SK-N-MC (cell line): ENCODE measurements around the gene MACF1.
"Not testable (repeated sequence)": the region's sequence is repeated elsewhere in the genome, so short reads cannot be mapped to it uniquely, and the experiment has no call there.

Experiments used
- DNase-seq: peaks from one replicate; pipeline ENCODE4 v3.0.0-alpha.2; 2011; ENCODE audit warnings: low read depth, low spot score
- H3K27ac ChIP-seq: fragments of 200-600 bp; sonication (generic); 2 replicates; pipeline ENCODE4 v1.5.1; 2016; ENCODE audit warnings: mixed run types
- H3K36me3 ChIP-seq: fragments of 200-600 bp; sonication (generic); 2 replicates; pipeline ENCODE4 v1.6.1; 2017; ENCODE audit warnings: antibody characterized with exemption, low read length, mixed read lengths; ENCODE audit not compliant: insufficient read depth
- H3K4me3 ChIP-seq: fragments of 200-600 bp; sonication (generic); 2 replicates; pipeline ENCODE4 v1.5.1; 2016
- H3K9ac ChIP-seq: fragments of 200-600 bp; sonication (generic); 2 replicates; pipeline ENCODE4 v1.8.0; 2017; ENCODE audit warnings: mixed run types, mixed read lengths; ENCODE audit not compliant: insufficient read length
- H3K9me3 ChIP-seq: fragments of 200-600 bp; sonication (generic); 2 replicates; pipeline ENCODE4 v1.6.1; 2017; ENCODE audit warnings: low read depth, mild to moderate bottlenecking, antibody characterized with exemption, low read length, moderate library complexity, mixed read lengths
- EZH2 ChIP-seq: fragments of 200-600 bp; sonication (generic); IDR thresholded peaks from one replicate; pipeline ENCODE4 v1.6.1; 2017; ENCODE audit warnings: antibody characterized with exemption
- FOXP2 ChIP-seq: optimal IDR thresholded peaks from 2 replicates; pipeline ENCODE3; 2011; ENCODE audit warnings: mild to moderate bottlenecking, moderate library complexity; ENCODE audit not compliant: insufficient read depth; ENCODE audit errors: extremely low read length, control extremely low read depth
- POLR2AphosphoS5 ChIP-seq: IDR thresholded peaks from 2 replicates; pipeline ENCODE4 v1.6.1; 2012; ENCODE audit warnings: mild to moderate bottlenecking, low read depth, low read length, borderline replicate concordance

MACF1 gene, protein sequence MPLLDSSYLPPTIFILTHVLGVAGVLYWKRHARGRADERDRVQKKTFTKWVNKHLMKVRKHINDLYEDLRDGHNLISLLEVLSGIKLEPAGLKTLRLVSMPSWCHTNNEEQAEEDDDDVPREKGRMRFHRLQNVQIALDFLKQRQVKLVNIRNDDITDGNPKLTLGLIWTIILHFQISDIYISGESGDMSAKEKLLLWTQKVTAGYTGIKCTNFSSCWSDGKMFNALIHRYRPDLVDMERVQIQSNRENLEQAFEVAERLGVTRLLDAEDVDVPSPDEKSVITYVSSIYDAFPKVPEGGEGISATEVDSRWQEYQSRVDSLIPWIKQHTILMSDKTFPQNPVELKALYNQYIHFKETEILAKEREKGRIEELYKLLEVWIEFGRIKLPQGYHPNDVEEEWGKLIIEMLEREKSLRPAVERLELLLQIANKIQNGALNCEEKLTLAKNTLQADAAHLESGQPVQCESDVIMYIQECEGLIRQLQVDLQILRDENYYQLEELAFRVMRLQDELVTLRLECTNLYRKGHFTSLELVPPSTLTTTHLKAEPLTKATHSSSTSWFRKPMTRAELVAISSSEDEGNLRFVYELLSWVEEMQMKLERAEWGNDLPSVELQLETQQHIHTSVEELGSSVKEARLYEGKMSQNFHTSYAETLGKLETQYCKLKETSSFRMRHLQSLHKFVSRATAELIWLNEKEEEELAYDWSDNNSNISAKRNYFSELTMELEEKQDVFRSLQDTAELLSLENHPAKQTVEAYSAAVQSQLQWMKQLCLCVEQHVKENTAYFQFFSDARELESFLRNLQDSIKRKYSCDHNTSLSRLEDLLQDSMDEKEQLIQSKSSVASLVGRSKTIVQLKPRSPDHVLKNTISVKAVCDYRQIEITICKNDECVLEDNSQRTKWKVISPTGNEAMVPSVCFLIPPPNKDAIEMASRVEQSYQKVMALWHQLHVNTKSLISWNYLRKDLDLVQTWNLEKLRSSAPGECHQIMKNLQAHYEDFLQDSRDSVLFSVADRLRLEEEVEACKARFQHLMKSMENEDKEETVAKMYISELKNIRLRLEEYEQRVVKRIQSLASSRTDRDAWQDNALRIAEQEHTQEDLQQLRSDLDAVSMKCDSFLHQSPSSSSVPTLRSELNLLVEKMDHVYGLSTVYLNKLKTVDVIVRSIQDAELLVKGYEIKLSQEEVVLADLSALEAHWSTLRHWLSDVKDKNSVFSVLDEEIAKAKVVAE (N-terminal part only)

GRCh38 chr1:39204441-39205081 is at the start of gene MACF1:
TSS of gene MACF1 (plus strand) at chr1:39204695. CDS start at chr1:39205023, 328 bp downstream.
- DNase-seq = no peak
- Histone ChIP-seq H3K9me3 (no peaks in the 10 kb centered on the region), H3K36me3 (no peaks in the 10 kb centered on the region), H3K4me3 (no peak within 1 kb of the TSS), H3K9ac (no peak within 1 kb of the TSS), H3K27ac (no peak within 1 kb of the TSS)
- TF ChIP-seq EZH2 (no peak), POLR2AphosphoS5 (no peak), FOXP2 (no peak)

DNA sequence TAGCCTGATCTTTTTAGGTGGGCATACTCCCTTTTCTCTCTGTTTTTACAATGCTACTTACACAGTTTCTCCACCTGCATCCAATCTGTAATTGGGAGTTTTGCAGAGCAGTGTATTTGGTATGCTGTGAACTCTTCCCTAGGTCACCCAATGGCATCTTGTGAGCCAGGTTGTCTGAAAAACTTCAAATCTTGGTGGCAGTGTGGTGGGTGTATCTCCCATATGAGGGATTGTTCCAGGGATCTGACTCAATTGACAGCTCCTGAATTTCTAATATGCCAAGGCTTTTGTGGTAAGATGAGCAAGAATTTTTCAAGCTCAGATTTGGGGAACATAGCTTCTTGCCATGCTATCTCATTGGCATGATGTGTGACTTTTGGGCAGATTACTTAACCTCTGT is 47.2 kb upstream of the MACF1 start:
- no peaks in the 10 kb centered on the region for H3K9me3 ChIP-seq
- H3K27ac ChIP-seq = no peak overlapping the region
- TF ChIP-seq EZH2 (no peak), FOXP2 (no peak), POLR2AphosphoS5 (no peak)
- DNase-seq = no peak
- no peaks in the 10 kb centered on the region for H3K36me3 ChIP-seq
- no peak overlapping the region for H3K4me3 ChIP-seq
- H3K9ac ChIP-seq = no peak overlapping the region

- no peaks in the 10 kb centered on the region for H3K9me3 ChIP-seq
- H3K4me3 ChIP-seq = no peak overlapping the region
- no peak overlapping the region for H3K9ac ChIP-seq
- DNase-seq = no peak
- no peak overlapping the region for H3K27ac ChIP-seq
- no peaks in the 10 kb centered on the region for H3K36me3 ChIP-seq
- TF ChIP-seq FOXP2 = no peak
- TF ChIP-seq EZH2 = no peak
- TF ChIP-seq POLR2AphosphoS5 = no peak
These were observed 46.0 kb upstream of the MACF1 start for GRCh38 chr1:39158327-39159086.

DNA sequence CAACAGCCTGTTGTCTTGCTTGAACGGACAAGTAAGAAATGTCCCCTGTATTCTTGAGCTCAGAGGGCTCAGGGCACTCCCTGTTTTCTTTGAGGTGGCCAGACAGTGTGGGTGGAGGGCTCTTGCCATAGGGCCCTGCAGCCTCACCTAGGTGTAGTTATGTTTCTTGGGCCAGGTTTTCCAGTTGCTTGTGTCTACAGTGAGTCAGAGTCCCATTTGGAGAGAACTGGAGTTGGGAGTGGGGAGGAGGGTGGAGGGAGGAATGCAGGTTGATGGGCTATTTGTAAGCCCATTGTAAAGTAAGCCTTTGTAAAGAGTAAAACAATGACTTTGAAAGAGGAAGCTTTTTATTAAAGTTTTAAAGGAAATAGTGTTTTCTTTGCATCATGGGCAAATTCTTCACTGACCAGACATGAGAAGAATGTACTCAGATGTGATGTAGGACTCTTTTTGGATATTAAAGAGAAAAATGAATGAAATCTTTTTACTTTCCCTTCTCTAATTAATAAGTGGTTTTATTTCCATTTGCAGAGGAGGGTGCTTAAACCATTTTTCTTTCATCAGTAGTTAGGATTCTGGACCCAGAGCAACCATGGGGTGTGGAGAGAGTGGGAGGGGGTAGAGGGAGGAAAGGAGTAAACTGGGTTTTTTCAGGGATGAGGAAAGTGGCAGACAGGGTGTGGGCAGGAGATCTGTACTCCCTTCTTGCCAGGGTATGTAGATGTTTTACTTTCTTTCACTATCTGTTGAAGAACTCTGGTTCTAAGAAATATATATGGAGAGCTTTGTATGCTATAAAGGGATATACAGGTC is 45.1 kb upstream of the MACF1 start:
- DNase-seq = no peak
- Histone ChIP-seq H3K4me3 (no peak overlapping the region), H3K36me3 (no peaks in the 10 kb centered on the region), H3K9ac (no peak overlapping the region), H3K27ac (no peak overlapping the region), H3K9me3 (no peaks in the 10 kb centered on the region)
- TF ChIP-seq POLR2AphosphoS5 = no peak
- TF ChIP-seq FOXP2 = no peak
- no peak for TF ChIP-seq EZH2

GRCh38 chr1:39160703-39161102 is 43.8 kb upstream of the MACF1 start:
- Histone ChIP-seq H3K9ac (no peak overlapping the region), H3K9me3 (no peaks in the 10 kb centered on the region), H3K36me3 (no peaks in the 10 kb centered on the region), H3K4me3 (no peak overlapping the region), H3K27ac (no peak overlapping the region)
- DNase-seq = no peak
- TF ChIP-seq EZH2 (no peak), FOXP2 (no peak), POLR2AphosphoS5 (no peak)

- not testable (repeated sequence) for DNase-seq, H3K9ac ChIP-seq, H3K4me3 ChIP-seq, H3K36me3 ChIP-seq, H3K27ac ChIP-seq, H3K9me3 ChIP-seq
These were observed 42.7 kb upstream of the MACF1 start for GRCh38 chr1:39161811-39162210.

- no peak for TF ChIP-seq EZH2
- TF ChIP-seq FOXP2 = no peak
- no peak for TF ChIP-seq POLR2AphosphoS5
- no peak for DNase-seq
- Histone ChIP-seq H3K4me3 (no peak overlapping the region), H3K9ac (no peak overlapping the region), H3K27ac (no peak overlapping the region), H3K9me3 (no peaks in the 10 kb centered on the region), H3K36me3 (no peaks in the 10 kb centered on the region)
These were observed 41.0 kb upstream of the MACF1 start for GRCh38 chr1:39163469-39163868.
